Activated CD4-positive, alpha-beta T cell treated with anti-CD3 and anti-CD28 coated beads, Interleukin-2, amount 10 ng/mL, durations not matched to agents 24 days and 14 days (primary cell): ENCODE data around the gene ZNF496. TPM values are rescaled to one million over a fixed set of nuclear protein-coding genes. Genes with fewer than 3 reads are reported as not detected.
A peak's percentile ranks its signal among the peaks of the same experiment; 100 is the strongest.
"Not testable (repeated sequence)": the region's sequence is repeated elsewhere in the genome, so short reads cannot be mapped to it uniquely, and the experiment has no call there.

ENCODE experiments used
- DNase-seq: peaks from one replicate; pipeline ENCODE4 v3.0.0; 2022
- H3K27ac Mint-ChIP-seq: one replicate; pipeline ENCODE4 v1.8.0; 2022; ENCODE audit warnings: mild to moderate bottlenecking, mixed read lengths
- H3K27me3 Mint-ChIP-seq: one replicate; pipeline ENCODE4 v1.8.0; 2022; ENCODE audit warnings: mixed read lengths
- H3K36me3 Mint-ChIP-seq: one replicate; pipeline ENCODE4 v1.8.0; 2022; ENCODE audit warnings: low read depth, mild to moderate bottlenecking, mixed read lengths
- H3K4me1 Mint-ChIP-seq: one replicate; pipeline ENCODE4 v1.8.0; 2021; ENCODE audit warnings: mixed read lengths
- H3K4me3 Mint-ChIP-seq: one replicate; pipeline ENCODE4 v1.8.0; 2022; ENCODE audit warnings: mild to moderate bottlenecking, moderate library complexity, mixed read lengths
- H3K9me3 Mint-ChIP-seq: one replicate; pipeline ENCODE4 v1.8.0; 2021; ENCODE audit warnings: mixed read lengths
- intact Hi-C: fragments of 100-400 bp; cut with micrococcal nuclease; formaldehyde crosslinking; loops from one replicate; pipeline ENCODE4 v1.15.1; 2023
- total RNA-seq: library from RNA; stranded (reverse); gene quantifications from 2 replicates; pipeline ENCODE4 v1.2.3, GENCODE V29; 2022

The ZNF496 gene
- total RNA-seq, 1 donor from 2014 or later: 15.7 TPM

- Mint-ChIP-seq H3K4me1 (no peaks in the 10 kb centered on the region), H3K4me3 (no peak overlapping the region), H3K9me3 (peaks cover 29% of the 10 kb centered on the region), H3K27ac (no peak overlapping the region), H3K27me3 (no peaks in the 10 kb centered on the region), H3K36me3 (peaks cover 2% of the 10 kb centered on the region)
- intact Hi-C loops: no loop called here
- no peak for DNase-seq
Measured at GRCh38 chr1:247288341-247288740, 43.3 kb downstream of the ZNF496 start.

DNA sequence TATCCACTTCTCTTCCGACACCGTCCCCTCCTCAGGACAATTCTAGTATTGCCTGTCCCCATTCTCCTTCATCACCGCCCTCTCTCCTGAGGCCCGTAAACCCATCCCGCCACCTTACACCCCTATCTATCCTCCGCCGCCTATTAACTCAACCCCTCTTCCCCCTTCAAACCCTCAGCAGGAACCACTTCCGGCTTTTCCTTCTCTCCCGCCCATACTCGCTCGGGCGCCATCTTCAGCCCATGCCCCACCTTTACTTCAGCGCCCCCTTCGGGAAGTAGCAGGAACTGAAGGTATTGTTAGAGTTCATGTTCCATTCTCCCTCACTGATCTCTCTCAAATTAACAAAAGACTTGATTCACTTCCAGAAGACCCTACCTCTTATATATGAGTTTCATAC is 44.2 kb downstream of the ZNF496 start:
- H3K4me3 Mint-ChIP-seq: no peak overlapping the region
- peaks cover 2% of the 10 kb centered on the region for H3K36me3 Mint-ChIP-seq
- peaks cover 29% of the 10 kb centered on the region for H3K9me3 Mint-ChIP-seq
- intact Hi-C loops: no loop called here
- no peaks in the 10 kb centered on the region for H3K4me1 Mint-ChIP-seq
- no peak for DNase-seq
- no peak overlapping the region for H3K27ac Mint-ChIP-seq
- H3K27me3 Mint-ChIP-seq: no peaks in the 10 kb centered on the region

DNA sequence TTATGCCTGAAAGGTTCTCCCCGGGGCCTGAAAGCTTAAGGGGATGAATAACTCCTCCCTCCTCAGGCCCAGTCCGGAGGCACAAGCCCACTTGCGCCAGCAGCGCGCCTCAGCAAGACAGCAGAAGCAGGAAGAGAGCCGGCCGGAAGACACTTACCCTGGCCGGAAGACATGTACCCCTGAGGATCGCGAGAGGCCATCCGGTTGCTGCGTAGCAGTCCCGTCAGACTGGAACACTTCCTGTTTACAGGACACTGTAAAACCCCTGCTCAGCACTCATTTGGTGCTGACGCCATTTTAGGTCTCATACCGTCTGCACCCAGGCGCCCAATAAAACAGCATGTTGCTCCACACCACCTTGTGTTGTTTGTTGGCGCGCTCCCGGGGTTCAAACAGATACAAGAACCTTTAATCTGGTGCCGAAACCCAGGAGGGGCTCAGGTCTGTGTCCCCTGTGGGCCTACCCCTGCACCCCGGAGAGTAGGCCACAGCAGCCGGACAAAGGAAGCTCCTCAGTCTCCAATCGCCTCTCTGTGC is 45.5 kb downstream of the ZNF496 start:
- H3K27ac Mint-ChIP-seq: no peak overlapping the region
- H3K9me3 Mint-ChIP-seq: peaks cover 29% of the 10 kb centered on the region
- H3K4me1 Mint-ChIP-seq: no peaks in the 10 kb centered on the region
- intact Hi-C loops: no loop called here
- no peak for DNase-seq
- H3K36me3 Mint-ChIP-seq: peaks cover 2% of the 10 kb centered on the region
- no peaks in the 10 kb centered on the region for H3K27me3 Mint-ChIP-seq
- no peak overlapping the region for H3K4me3 Mint-ChIP-seq

GRCh38 chr1:247281001-247281574 is 50.6 kb downstream of the ZNF496 start:
- H3K36me3 Mint-ChIP-seq: peaks cover 2% of the 10 kb centered on the region
- DNase-seq: peak; percentile 20
- H3K27me3 Mint-ChIP-seq: no peaks in the 10 kb centered on the region
- H3K4me1 Mint-ChIP-seq: no peaks in the 10 kb centered on the region
- H3K9me3 Mint-ChIP-seq: peaks cover 10% of the 10 kb centered on the region
- intact Hi-C loops: no loop called here
- no peak overlapping the region for H3K4me3 Mint-ChIP-seq
- no peak overlapping the region for H3K27ac Mint-ChIP-seq

DNA sequence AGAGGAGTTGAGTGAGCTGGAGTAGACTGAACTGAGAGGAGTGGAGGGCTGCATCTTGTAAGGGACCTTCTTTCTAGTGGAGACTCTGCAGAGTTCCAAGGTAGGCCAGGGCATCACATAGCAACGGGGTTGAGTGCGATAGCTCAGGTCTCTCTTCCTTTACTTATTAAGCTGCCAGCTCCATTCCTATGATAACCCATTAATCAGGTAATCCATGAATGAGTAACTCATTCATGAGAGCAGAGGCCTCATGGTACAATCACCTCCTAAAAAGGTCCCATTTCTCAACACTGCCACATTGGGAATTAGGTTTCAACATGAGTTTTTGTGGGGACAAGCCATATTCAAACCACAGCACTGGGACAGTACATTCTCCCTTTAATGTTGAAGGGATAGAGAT is 54.5 kb downstream of the ZNF496 start:
- H3K4me1 Mint-ChIP-seq: no peaks in the 10 kb centered on the region
- no peak overlapping the region for H3K27ac Mint-ChIP-seq
- peaks cover 17% of the 10 kb centered on the region for H3K9me3 Mint-ChIP-seq
- H3K4me3 Mint-ChIP-seq: no peak overlapping the region
- DNase-seq: peak; percentile 23
- intact Hi-C loops: no loop called here
- H3K27me3 Mint-ChIP-seq: no peaks in the 10 kb centered on the region
- H3K36me3 Mint-ChIP-seq: peaks cover 2% of the 10 kb centered on the region

DNA sequence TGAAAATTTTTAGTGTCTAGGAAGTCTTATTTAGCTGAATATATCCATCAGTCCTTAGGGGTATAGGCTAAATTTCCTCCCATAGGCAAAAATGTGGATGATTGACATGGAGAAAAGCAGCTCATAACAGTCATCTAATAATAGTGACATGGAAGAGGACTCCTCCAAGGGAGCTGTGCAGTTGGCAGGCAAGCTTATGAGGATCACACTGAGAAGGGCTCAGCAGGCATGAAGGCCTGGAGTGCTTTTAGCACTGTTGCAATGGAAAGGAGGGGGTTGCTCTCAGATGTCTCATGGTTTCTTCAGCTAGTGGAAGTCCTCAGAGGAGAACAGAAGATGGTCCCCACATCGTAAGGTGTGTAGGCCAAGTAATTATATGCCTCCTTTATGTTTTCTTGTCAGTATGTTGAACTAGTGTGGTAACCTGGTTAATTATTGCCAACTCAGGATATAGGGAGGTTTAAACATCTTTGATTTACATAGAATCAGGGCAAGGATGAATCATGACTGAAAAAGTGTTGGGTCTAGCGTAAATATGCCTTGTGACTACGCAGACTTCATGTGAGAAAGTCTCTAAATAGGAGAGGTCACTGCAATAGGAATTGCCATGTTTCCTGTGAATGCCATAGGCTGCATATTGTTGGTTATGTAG is 56.9 kb downstream of the ZNF496 start:
- Mint-ChIP-seq H3K9me3 (peaks cover 24% of the 10 kb centered on the region), H3K4me3 (no peak overlapping the region), H3K36me3 (peaks cover 2% of the 10 kb centered on the region), H3K27me3 (no peaks in the 10 kb centered on the region), H3K27ac (no peak overlapping the region), H3K4me1 (no peaks in the 10 kb centered on the region)
- intact Hi-C loops: no loop called here
- no peak for DNase-seq

- no peak overlapping the region for H3K27ac Mint-ChIP-seq
- intact Hi-C loops: no loop called here
- no peaks in the 10 kb centered on the region for H3K27me3 Mint-ChIP-seq
- DNase-seq: no peak
- peaks cover 2% of the 10 kb centered on the region for H3K36me3 Mint-ChIP-seq
- peaks cover 24% of the 10 kb centered on the region for H3K9me3 Mint-ChIP-seq
- H3K4me1 Mint-ChIP-seq: no peaks in the 10 kb centered on the region
- no peak overlapping the region for H3K4me3 Mint-ChIP-seq
Measured at GRCh38 chr1:247273013-247273412, 58.7 kb downstream of the ZNF496 start.

DNA sequence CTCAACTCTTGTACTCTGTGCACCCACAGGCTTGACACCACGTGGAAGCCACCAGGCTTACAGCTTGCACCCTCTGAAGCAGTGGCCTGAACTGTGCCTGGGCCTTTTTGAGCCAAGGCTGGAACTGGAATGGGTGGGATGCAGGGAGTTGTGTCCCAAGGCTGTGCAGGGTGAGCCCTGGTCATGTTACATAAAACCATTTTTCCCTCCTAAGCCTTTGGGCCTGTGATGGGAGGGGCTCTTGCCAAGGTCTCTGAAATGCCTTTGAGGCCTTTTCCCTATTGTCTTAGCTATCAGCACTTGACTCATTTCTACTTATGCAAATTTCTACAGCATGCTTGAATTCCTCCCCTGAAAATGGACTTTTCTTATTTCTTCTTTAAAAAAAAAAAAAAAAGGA is 61.7 kb downstream of the ZNF496 start:
- Mint-ChIP-seq H3K9me3 (peaks cover 15% of the 10 kb centered on the region), H3K27me3 (no peaks in the 10 kb centered on the region), H3K4me1 (no peaks in the 10 kb centered on the region), H3K36me3 (no peaks in the 10 kb centered on the region), H3K4me3 (no peak overlapping the region), H3K27ac (no peak overlapping the region)
- no peak for DNase-seq
- intact Hi-C loops: no loop called here

DNA sequence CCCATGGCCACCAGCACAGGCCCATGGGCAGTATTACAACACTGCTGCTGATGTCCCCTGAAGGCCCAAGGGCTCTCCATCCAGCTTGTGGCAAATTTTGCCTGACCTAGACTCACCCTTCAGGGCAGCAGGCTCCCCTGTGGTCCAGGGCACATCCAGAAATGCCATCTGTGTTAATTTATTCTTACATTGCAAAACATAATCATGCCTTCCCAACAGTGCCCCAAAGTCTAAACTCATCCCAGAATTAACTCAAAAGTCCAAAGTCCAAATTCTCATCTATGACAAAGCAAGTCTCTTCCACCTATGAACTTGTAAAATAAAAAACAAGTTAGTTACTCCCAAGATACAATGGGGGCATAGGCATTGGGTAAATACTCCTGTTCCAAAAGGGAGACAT is 62.5 kb downstream of the ZNF496 start:
- H3K27me3 Mint-ChIP-seq: no peaks in the 10 kb centered on the region
- DNase-seq: no peak
- H3K9me3 Mint-ChIP-seq: peaks cover 14% of the 10 kb centered on the region
- H3K4me3 Mint-ChIP-seq: no peak overlapping the region
- intact Hi-C loops: no loop called here
- no peaks in the 10 kb centered on the region for H3K36me3 Mint-ChIP-seq
- no peaks in the 10 kb centered on the region for H3K4me1 Mint-ChIP-seq
- H3K27ac Mint-ChIP-seq: no peak overlapping the region

- Mint-ChIP-seq H3K9me3 (peaks cover 14% of the 10 kb centered on the region), H3K4me3 (no peak overlapping the region), H3K4me1 (no peaks in the 10 kb centered on the region), H3K27me3 (no peaks in the 10 kb centered on the region), H3K36me3 (no peaks in the 10 kb centered on the region), H3K27ac (no peak overlapping the region)
- DNase-seq: no peak
- intact Hi-C loops: no loop called here
Measured at GRCh38 chr1:247268390-247269045, 63.1 kb downstream of the ZNF496 start.

- no peaks in the 10 kb centered on the region for H3K36me3 Mint-ChIP-seq
- no peak overlapping the region for H3K27ac Mint-ChIP-seq
- no peaks in the 10 kb centered on the region for H3K4me1 Mint-ChIP-seq
- intact Hi-C loops: no loop called here
- H3K9me3 Mint-ChIP-seq: peaks cover 8% of the 10 kb centered on the region
- no peak for DNase-seq
- H3K27me3 Mint-ChIP-seq: no peaks in the 10 kb centered on the region
- no peak overlapping the region for H3K4me3 Mint-ChIP-seq
Measured at GRCh38 chr1:247266053-247266452, 65.6 kb downstream of the ZNF496 start.

DNA sequence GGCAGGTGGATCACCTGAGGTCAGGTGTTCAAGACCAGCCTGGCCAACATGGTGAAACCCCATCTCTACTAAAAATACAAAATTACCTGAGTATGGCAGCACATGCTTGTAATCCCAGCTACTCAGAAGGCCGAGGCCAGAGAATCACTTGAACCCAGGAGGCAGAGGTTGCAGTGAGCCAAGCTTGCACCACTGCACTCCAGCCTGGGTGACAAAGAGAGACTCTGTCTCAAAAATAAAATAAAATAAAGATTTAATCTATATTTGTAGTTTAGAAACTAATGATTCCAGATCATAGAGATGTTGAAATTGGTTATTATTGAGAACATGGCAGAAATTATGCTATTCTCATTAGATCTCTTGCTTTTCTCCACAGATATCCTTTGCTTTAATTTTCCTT is 75.9 kb downstream of the ZNF496 start, which contains the start of gene VN1R5:
VN1R5 (plus strand) TSS at position 301 of the 400 bp plus-strand sequence.
- H3K27me3 Mint-ChIP-seq, H3K4me1 Mint-ChIP-seq, intact Hi-C loops, H3K4me3 Mint-ChIP-seq, H3K36me3 Mint-ChIP-seq, DNase-seq, H3K27ac Mint-ChIP-seq: not testable (repeated sequence)
- H3K9me3 Mint-ChIP-seq: peaks cover 14% of the 10 kb centered on the region

- no peaks in the 10 kb centered on the region for H3K27me3 Mint-ChIP-seq
- no peak overlapping the region for H3K4me3 Mint-ChIP-seq
- H3K9me3 Mint-ChIP-seq: peaks cover 22% of the 10 kb centered on the region
- DNase-seq: no peak
- H3K36me3 Mint-ChIP-seq: no peaks in the 10 kb centered on the region
- intact Hi-C loops: no loop called here
- H3K4me1 Mint-ChIP-seq: no peaks in the 10 kb centered on the region
- no peak overlapping the region for H3K27ac Mint-ChIP-seq
Measured at GRCh38 chr1:247247568-247247967, 84.1 kb downstream of the ZNF496 start.
